ENCODE results near the gene LRRC8B. TPM values are rescaled to one million over a fixed set of nuclear protein-coding genes. Genes with fewer than 3 reads are reported as not detected.

The LRRC8B gene
- total and polyA plus RNA-seq, 9 of the 15 experiments (the other 6 are each of a cell fraction or from before 2014, with no cell fraction given): 4.3 to 43.7 (median 14.4) TPM

DNA sequence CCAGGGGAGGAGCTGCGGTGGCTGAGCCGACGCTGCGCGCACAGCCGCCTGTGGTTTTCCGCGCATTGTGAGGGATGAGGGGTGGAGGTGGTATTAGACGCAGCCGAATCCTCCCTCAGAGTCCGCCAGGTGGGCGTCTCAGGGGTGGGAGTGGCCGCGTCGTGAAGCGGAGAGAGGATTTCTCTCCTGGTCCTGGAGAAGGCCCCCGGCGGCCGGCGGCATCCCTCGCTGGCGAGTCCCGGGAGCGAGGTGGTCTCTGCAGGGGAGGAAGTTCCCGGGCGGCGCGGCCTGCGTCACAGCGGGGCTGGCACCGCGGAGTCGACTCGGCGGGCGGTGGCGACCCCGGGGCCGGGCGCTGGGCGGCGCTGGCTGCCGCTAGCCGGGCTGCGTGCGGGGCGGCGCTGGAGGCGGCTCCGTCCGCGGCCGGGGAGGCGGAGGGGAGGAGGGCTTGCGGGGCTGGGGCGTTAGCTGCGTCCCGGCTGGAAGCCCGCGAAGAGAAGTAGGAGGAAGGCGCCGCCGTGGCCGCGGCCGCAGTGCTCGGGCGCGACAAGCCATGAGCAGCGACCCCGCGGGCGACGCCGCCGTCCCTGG, 108.1 kb downstream of the LRRC8B start, which contains the start of gene LRRC8C (continued):
- TF ChIP-seq RAD21 (CRISPR knock-in tag; conservative IDR thresholded peaks at IDR 0.05 in 1 of 2, IDR thresholded peaks at IDR 0.05 in 1 of 2) (peak; percentile 59 to 86; a peak in 3 of 4 replicates), NFIX (CRISPR knock-in tag; IDR thresholded peaks at IDR 0.05; ENCODE audit: low read depth) (no peak), NCOA4 (IDR thresholded peaks at IDR 0.05; ENCODE audit: partially characterized antibody) (no peak), ZNF3 (CRISPR knock-in tag; IDR thresholded peaks at IDR 0.05) (no peak), ARID1B (IDR thresholded peaks at IDR 0.05) (no peak; the same call in 1 of the 2 replicates), KLF13 (tag; IDR thresholded peaks at IDR 0.05; ENCODE audit: borderline replicate concordance, low read depth) (0 out of 2 replicates have a peak, but pooled peaks have one; percentile 31), MAZ (CRISPR knock-in tag; conservative IDR thresholded peaks at IDR 0.05 in 1 of 2, IDR thresholded peaks at IDR 0.05 in 1 of 2) (0 out of 4 replicates have a peak, but pooled peaks of 1 of the 2 experiments have one; percentile 81), TGIF2 (CRISPR knock-in tag; IDR thresholded peaks at IDR 0.05) (no peak), FOXK2 (conservative IDR thresholded peaks at IDR 0.05 in 1 of 2, IDR thresholded peaks at IDR 0.05 in 1 of 2; ENCODE audit: low read depth in 2 of 2) (no peak), LEF1 (IDR thresholded peaks at IDR 0.05) (no peak), HDAC8 (tag; IDR thresholded peaks at IDR 0.05) (no peak), LCOR (CRISPR knock-in tag; IDR thresholded peaks at IDR 0.05) (no peak), CBX8 (IDR thresholded peaks at IDR 0.05; ENCODE audit: borderline replicate concordance, extremely low read depth, low read depth, low read length, poor library complexity, severe bottlenecking) (no peak), HDAC2 (IDR thresholded peaks at IDR 0.05) (peak; percentile 45; the same call in 1 of the 2 replicates), ELF2 (CRISPR knock-in tag; IDR thresholded peaks at IDR 0.05) (no peak), SOX6 (IDR thresholded peaks at IDR 0.05) (peak; percentile 25; the same call in 1 of the 2 replicates), ZNF12 (CRISPR knock-in tag; IDR thresholded peaks at IDR 0.05) (no peak)
- TF ChIP-seq, protein P1, sequence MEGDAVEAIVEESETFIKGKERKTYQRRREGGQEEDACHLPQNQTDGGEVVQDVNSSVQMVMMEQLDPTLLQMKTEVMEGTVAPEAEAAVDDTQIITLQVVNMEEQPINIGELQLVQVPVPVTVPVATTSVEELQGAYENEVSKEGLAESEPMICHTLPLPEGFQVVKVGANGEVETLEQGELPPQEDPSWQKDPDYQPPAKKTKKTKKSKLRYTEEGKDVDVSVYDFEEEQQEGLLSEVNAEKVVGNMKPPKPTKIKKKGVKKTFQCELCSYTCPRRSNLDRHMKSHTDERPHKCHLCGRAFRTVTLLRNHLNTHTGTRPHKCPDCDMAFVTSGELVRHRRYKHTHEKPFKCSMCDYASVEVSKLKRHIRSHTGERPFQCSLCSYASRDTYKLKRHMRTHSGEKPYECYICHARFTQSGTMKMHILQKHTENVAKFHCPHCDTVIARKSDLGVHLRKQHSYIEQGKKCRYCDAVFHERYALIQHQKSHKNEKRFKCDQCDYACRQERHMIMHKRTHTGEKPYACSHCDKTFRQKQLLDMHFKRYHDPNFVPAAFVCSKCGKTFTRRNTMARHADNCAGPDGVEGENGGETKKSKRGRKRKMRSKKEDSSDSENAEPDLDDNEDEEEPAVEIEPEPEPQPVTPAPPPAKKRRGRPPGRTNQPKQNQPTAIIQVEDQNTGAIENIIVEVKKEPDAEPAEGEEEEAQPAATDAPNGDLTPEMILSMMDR (IDR thresholded peaks at IDR 0.05 in 2 of 3, conservative IDR thresholded peaks at IDR 0.05 in 1 of 3; ENCODE audit: insufficient read depth in 2 of 3, low read depth in 1 of 3, low read length in 3 of 3): peak in 2 of 3 experiments; percentile 64 to 72; a peak in 4 of 6 replicates
- TF ChIP-seq, protein P2, sequence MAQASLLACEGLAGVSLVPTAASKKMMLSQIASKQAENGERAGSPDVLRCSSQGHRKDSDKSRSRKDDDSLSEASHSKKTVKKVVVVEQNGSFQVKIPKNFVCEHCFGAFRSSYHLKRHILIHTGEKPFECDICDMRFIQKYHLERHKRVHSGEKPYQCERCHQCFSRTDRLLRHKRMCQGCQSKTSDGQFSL (CRISPR knock-in tag; IDR thresholded peaks at IDR 0.05): no peak
- TF ChIP-seq, protein P2 (tag; IDR thresholded peaks at IDR 0.05): no peak
- TF ChIP-seq, protein P3, sequence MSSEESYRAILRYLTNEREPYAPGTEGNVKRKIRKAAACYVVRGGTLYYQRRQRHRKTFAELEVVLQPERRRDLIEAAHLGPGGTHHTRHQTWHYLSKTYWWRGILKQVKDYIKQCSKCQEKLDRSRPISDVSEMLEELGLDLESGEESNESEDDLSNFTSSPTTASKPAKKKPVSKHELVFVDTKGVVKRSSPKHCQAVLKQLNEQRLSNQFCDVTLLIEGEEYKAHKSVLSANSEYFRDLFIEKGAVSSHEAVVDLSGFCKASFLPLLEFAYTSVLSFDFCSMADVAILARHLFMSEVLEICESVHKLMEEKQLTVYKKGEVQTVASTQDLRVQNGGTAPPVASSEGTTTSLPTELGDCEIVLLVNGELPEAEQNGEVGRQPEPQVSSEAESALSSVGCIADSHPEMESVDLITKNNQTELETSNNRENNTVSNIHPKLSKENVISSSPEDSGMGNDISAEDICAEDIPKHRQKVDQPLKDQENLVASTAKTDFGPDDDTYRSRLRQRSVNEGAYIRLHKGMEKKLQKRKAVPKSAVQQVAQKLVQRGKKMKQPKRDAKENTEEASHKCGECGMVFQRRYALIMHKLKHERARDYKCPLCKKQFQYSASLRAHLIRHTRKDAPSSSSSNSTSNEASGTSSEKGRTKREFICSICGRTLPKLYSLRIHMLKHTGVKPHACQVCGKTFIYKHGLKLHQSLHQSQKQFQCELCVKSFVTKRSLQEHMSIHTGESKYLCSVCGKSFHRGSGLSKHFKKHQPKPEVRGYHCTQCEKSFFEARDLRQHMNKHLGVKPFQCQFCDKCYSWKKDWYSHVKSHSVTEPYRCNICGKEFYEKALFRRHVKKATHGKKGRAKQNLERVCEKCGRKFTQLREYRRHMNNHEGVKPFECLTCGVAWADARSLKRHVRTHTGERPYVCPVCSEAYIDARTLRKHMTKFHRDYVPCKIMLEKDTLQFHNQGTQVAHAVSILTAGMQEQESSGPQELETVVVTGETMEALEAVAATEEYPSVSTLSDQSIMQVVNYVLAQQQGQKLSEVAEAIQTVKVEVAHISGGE (CRISPR knock-in tag; IDR thresholded peaks at IDR 0.05): 0 out of 6 replicates have a peak, but pooled peaks of 1 of the 3 experiments have one; percentile 33
